BE2C (cell line): ENCODE results near the gene DOCK9.

Source experiments
- DNase-seq: peaks from one replicate; pipeline ENCODE4 v3.0.0-alpha.2; 2020
- H3K27me3 ChIP-seq: fragments of 250-450 bp; sonication (Bioruptor Pico); 2 replicates; pipeline ENCODE4 v1.5.1; 2020; ENCODE audit warnings: mild to moderate bottlenecking
- H3K36me3 ChIP-seq: fragments of 250-450 bp; sonication (Bioruptor Pico); 2 replicates; pipeline ENCODE4 v1.5.1; 2020; ENCODE audit warnings: mild to moderate bottlenecking
- H3K4me1 ChIP-seq: fragments of 250-450 bp; sonication (Bioruptor Pico); 2 replicates; pipeline ENCODE4 v1.5.1; 2020
- H3K4me3 ChIP-seq: 2 replicates; pipeline ENCODE4 v1.5.1; 2011; ENCODE audit warnings: low read depth, low read length
- H3K9me3 ChIP-seq: fragments of 250-450 bp; sonication (Bioruptor Pico); 2 replicates; pipeline ENCODE4 v1.5.1; 2020
- CTCF ChIP-seq: IDR thresholded peaks from 2 replicates; pipeline ENCODE4 v1.5.1; 2012; ENCODE audit warnings: mild to moderate bottlenecking, low read depth, low read length

Gene DOCK9

DNA sequence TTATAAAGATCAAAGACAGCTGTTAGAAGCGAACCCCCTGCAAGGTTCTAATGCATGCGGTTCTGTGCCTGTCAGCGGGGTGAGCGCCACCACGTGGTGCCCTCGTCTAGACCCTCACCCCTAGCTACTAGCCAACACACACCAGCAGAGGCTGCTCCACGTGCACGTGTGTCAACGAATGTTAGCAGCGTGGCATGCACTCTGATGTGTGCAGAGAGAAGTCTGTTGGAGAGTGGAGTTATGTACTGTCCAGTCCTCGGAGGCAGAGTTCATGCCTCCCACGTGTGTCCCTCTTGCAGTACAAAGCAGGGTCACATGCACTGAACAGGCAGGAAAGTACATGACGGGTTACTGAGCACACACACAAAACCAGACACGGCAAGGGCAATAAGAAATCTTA, 150.4 kb downstream of the DOCK9 start:
- H3K4me1 ChIP-seq: no peaks in the 10 kb centered on the region; the same call in 1 of the 2 replicates
- no peak for TF ChIP-seq CTCF

GRCh38 chr13:98826146-98826545, 151.7 kb downstream of the DOCK9 start:
- Histone ChIP-seq H3K4me3 (no peak overlapping the region), H3K4me1 (peaks cover 10% of the 10 kb centered on the region), H3K36me3 (no peaks in the 10 kb centered on the region), H3K9me3 (no peaks in the 10 kb centered on the region), H3K27me3 (no peaks in the 10 kb centered on the region)
- DNase-seq: no peak
- no peak for TF ChIP-seq CTCF

More for the DNA sequence above, 150.4 kb downstream of the DOCK9 start:
- no peaks in the 10 kb centered on the region for H3K9me3 ChIP-seq
- no peaks in the 10 kb centered on the region for H3K27me3 ChIP-seq
- H3K36me3 ChIP-seq: no peaks in the 10 kb centered on the region
- DNase-seq: no peak
- no peak overlapping the region for H3K4me3 ChIP-seq

DNA sequence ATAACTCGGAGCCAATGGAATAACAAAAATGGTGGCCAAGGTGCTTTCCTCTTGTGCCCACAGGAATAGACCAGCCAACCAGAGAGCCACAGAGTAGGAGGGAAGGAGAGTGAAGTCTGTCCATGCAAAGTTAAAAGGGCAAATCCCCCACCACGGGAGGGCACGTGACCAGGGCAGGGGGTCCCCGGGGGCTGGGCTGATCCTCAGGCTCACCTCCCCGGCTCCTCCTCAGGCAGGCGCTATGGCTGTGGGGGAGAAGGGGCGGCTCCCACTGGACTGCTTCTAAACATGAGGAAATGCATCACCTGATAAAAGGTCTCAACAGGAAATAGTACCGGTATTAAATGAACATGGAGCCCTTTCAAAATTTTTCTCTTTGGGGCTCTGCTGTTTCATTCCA, 152.2 kb downstream of the DOCK9 start:
- DNase-seq: no peak
- no peak for TF ChIP-seq CTCF
- no peaks in the 10 kb centered on the region for H3K36me3 ChIP-seq

DNA sequence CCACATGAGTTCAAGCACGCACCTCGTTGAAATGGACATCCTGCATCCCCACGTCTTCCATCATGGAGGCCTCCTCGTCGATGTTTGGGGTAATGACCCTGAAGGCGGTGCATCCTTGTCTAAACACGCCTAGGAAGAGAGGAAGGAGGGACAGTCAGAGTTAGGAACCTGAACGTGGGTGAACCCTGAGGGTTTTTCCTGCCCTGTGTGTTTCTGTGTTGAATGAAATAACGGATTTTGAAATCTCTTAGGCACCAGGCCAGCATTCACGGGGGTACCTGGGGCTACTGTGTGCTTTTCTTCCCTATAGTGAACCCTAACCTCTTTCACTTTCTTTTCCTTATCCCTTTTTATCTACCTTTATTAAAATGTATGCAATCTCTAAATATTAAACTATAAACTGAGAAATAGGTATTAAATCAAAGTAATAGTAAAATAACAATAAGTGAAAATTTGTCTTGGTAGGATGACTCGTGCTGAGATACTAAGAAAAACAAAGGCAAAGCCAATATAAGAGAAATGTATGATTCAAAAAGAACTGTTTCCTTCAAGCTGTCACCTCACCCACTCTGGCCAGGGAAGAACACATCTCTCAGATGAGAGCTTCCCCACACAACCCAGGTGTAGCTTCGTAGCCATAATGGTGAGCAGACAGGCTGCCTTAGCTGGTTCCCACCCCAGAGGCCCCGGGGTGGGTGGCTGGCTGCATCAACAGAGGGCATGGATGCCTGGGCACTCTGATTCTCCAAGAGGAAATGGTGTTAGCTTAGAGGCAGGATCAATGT, 153.3 kb downstream of the DOCK9 start:
- H3K4me1 ChIP-seq: peaks cover 13% of the 10 kb centered on the region
- H3K9me3 ChIP-seq: no peaks in the 10 kb centered on the region
- no peak for DNase-seq
- H3K4me3 ChIP-seq: no peak overlapping the region
- H3K27me3 ChIP-seq: no peaks in the 10 kb centered on the region
- no peaks in the 10 kb centered on the region for H3K36me3 ChIP-seq
- no peak for TF ChIP-seq CTCF

More for the DNA sequence above, 152.2 kb downstream of the DOCK9 start:
- Histone ChIP-seq H3K4me1 (peaks cover 13% of the 10 kb centered on the region), H3K9me3 (no peaks in the 10 kb centered on the region), H3K27me3 (no peaks in the 10 kb centered on the region), H3K4me3 (no peak overlapping the region)

- DNase-seq: no peak
- Histone ChIP-seq H3K4me1 (peaks cover 13% of the 10 kb centered on the region), H3K4me3 (no peak overlapping the region), H3K9me3 (no peaks in the 10 kb centered on the region), H3K27me3 (no peaks in the 10 kb centered on the region), H3K36me3 (no peaks in the 10 kb centered on the region)
- no peak for TF ChIP-seq CTCF
These were observed 154.4 kb downstream of the DOCK9 start for GRCh38 chr13:98823442-98823841.

DNA sequence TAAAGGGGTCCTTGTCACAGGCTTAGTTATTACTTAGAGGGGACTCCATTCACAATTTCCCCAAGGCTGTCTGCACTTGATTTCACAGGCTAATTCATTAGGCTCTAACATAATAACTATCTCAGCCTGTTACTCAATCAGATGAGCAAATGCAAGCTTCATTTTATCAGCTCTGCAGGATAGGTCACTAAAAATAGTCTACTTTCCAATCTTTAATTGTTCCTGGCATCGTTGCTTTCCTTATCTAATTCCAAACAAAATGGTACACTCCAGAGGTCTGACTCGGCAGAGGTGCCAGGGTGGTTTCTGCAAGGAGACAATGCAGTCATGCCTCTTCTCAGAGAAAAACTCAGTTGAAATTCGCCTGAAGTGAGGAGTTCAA, 155.6 kb downstream of the DOCK9 start:
- Histone ChIP-seq H3K9me3 (no peaks in the 10 kb centered on the region), H3K27me3 (no peaks in the 10 kb centered on the region), H3K36me3 (no peaks in the 10 kb centered on the region), H3K4me3 (no peak overlapping the region), H3K4me1 (peaks cover 13% of the 10 kb centered on the region)
- DNase-seq: no peak
- TF ChIP-seq CTCF: no peak
